HFFc6 (cell line): ENCODE results near the gene CHRNA10. TPM values are rescaled to one million over a fixed set of nuclear protein-coding genes. Genes with fewer than 3 reads are reported as not detected.

Source experiments
- DNase-seq: peaks from one replicate; pipeline ENCODE4 v3.0.0-alpha.2; 2018
- H3K27ac Mint-ChIP-seq: 2 replicates; pipeline ENCODE4 v1.8.0; 2020; ENCODE audit warnings: mild to moderate bottlenecking, mixed read lengths
- H3K27me3 Mint-ChIP-seq: 2 replicates; pipeline ENCODE4 v1.8.0; 2021; ENCODE audit warnings: mild to moderate bottlenecking, moderate library complexity, mixed read lengths; ENCODE audit not compliant: insufficient read depth
- H3K36me3 Mint-ChIP-seq: 2 replicates; pipeline ENCODE4 v1.8.0; 2021; ENCODE audit warnings: low read depth, mixed read lengths
- H3K4me1 Mint-ChIP-seq: 2 replicates; pipeline ENCODE4 v1.8.0; 2020; ENCODE audit warnings: low read depth, mixed read lengths
- H3K4me3 Mint-ChIP-seq: 2 replicates; pipeline ENCODE4 v1.8.0; 2020; ENCODE audit warnings: mild to moderate bottlenecking, moderate library complexity, mixed read lengths
- H3K9me3 Mint-ChIP-seq: 2 replicates; pipeline ENCODE4 v1.8.0; 2020; ENCODE audit warnings: mild to moderate bottlenecking, mixed read lengths
- CTCF ChIP-seq: fragments of 200-600 bp; sonication (generic); IDR thresholded peaks from 2 replicates; pipeline ENCODE4 v1.5.0; 2021; ENCODE audit warnings: antibody characterized with exemption, mild to moderate bottlenecking
- total RNA-seq, 6 experiments: library from RNA; stranded (reverse); fragmentation: NEBNext Ultra II Directional; extraction: Animal tissue kit (Norgen Biotek cat#: 25700); gene quantifications; 2 replicates in 1 of 6; 3 replicates in 5 of 6; pipeline ENCODE4 v1.2.3, GENCODE V29; 2021

The CHRNA10 gene
- total RNA-seq, 6 experiments from 2014 or later, result 0.23 to 0.57 (median 0.38) TPM

GRCh38 chr11:3707176-3707575 lies 36.0 kb upstream of the CHRNA10 start:
- no peak for TF ChIP-seq CTCF
- H3K4me1 Mint-ChIP-seq, result peaks cover 45% of the 10 kb centered on the region
- H3K4me3 Mint-ChIP-seq, result no peak overlapping the region
- no peak for DNase-seq
- H3K9me3 Mint-ChIP-seq, result no peaks in the 10 kb centered on the region
- peaks cover 4% of the 10 kb centered on the region; the same call in 1 of the 2 replicates for H3K27me3 Mint-ChIP-seq
- H3K27ac Mint-ChIP-seq, result peak overlapping the region; percentile 56
- peaks cover 39% of the 10 kb centered on the region for H3K36me3 Mint-ChIP-seq

GRCh38 chr11:3703383-3703782 lies 32.2 kb upstream of the CHRNA10 start:
- no peak for DNase-seq
- Mint-ChIP-seq H3K36me3 (peaks cover 46% of the 10 kb centered on the region), H3K9me3 (no peaks in the 10 kb centered on the region), H3K27me3 (peaks cover 2% of the 10 kb centered on the region; the same call in 1 of the 2 replicates), H3K4me1 (peaks cover 33% of the 10 kb centered on the region), H3K4me3 (no peak overlapping the region), H3K27ac (no peak overlapping the region)
- no peak for TF ChIP-seq CTCF

- Mint-ChIP-seq H3K4me3 (no peak overlapping the region), H3K9me3 (no peaks in the 10 kb centered on the region), H3K36me3 (peaks cover 45% of the 10 kb centered on the region), H3K27me3 (peaks cover 2% of the 10 kb centered on the region; the same call in 1 of the 2 replicates), H3K27ac (no peak overlapping the region), H3K4me1 (peaks cover 21% of the 10 kb centered on the region)
- DNase-seq, result no peak
- no peak for TF ChIP-seq CTCF
These were observed 29.7 kb upstream of the CHRNA10 start for GRCh38 chr11:3700910-3701309.

GRCh38 chr11:3700410-3700809 lies 29.2 kb upstream of the CHRNA10 start:
- H3K36me3 Mint-ChIP-seq, result peaks cover 47% of the 10 kb centered on the region
- H3K27ac Mint-ChIP-seq, result no peak overlapping the region
- H3K9me3 Mint-ChIP-seq, result no peaks in the 10 kb centered on the region
- no peak for TF ChIP-seq CTCF
- DNase-seq, result no peak
- H3K4me3 Mint-ChIP-seq, result no peak overlapping the region
- H3K4me1 Mint-ChIP-seq, result peaks cover 21% of the 10 kb centered on the region
- peaks cover 2% of the 10 kb centered on the region; the same call in 1 of the 2 replicates for H3K27me3 Mint-ChIP-seq

GRCh38 chr11:3686751-3687150 lies 15.6 kb upstream of the CHRNA10 start:
- no peak overlapping the region for H3K4me3 Mint-ChIP-seq
- peaks cover 17% of the 10 kb centered on the region for H3K4me1 Mint-ChIP-seq
- no peak overlapping the region for H3K27ac Mint-ChIP-seq
- H3K36me3 Mint-ChIP-seq, result peaks cover 50% of the 10 kb centered on the region
- H3K27me3 Mint-ChIP-seq, result no peaks in the 10 kb centered on the region
- DNase-seq, result no peak
- TF ChIP-seq CTCF, result no peak
- H3K9me3 Mint-ChIP-seq, result no peaks in the 10 kb centered on the region

GRCh38 chr11:3685923-3686322 lies 14.7 kb upstream of the CHRNA10 start:
- no peak for DNase-seq
- Mint-ChIP-seq H3K27me3 (no peaks in the 10 kb centered on the region), H3K4me1 (peaks cover 17% of the 10 kb centered on the region), H3K4me3 (no peak overlapping the region), H3K9me3 (no peaks in the 10 kb centered on the region), H3K27ac (no peak overlapping the region; the same call in 1 of the 2 replicates), H3K36me3 (peaks cover 47% of the 10 kb centered on the region)
- TF ChIP-seq CTCF, result no peak
